ENCODE results near the gene AKR1E2.

GRCh38 chr10:4849042-4849402 lies 23.0 kb downstream of the AKR1E2 start:
- TF ChIP-seq, protein P1, sequence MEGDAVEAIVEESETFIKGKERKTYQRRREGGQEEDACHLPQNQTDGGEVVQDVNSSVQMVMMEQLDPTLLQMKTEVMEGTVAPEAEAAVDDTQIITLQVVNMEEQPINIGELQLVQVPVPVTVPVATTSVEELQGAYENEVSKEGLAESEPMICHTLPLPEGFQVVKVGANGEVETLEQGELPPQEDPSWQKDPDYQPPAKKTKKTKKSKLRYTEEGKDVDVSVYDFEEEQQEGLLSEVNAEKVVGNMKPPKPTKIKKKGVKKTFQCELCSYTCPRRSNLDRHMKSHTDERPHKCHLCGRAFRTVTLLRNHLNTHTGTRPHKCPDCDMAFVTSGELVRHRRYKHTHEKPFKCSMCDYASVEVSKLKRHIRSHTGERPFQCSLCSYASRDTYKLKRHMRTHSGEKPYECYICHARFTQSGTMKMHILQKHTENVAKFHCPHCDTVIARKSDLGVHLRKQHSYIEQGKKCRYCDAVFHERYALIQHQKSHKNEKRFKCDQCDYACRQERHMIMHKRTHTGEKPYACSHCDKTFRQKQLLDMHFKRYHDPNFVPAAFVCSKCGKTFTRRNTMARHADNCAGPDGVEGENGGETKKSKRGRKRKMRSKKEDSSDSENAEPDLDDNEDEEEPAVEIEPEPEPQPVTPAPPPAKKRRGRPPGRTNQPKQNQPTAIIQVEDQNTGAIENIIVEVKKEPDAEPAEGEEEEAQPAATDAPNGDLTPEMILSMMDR (IDR thresholded peaks at IDR 0.05), result no peak
- no peak for TF ChIP-seq POLR2AphosphoS5 (IDR thresholded peaks at IDR 0.05)
- TF ChIP-seq POLR2A (IDR thresholded peaks at IDR 0.05), result no peak

Data from upper lobe of left lung (tissue), 4 donors.